GM12878 (cell line): ENCODE data around the gene PAX2. TPM values are rescaled to one million over a fixed set of nuclear protein-coding genes. Genes with fewer than 3 reads are reported as not detected.
A peak's percentile ranks its signal among the peaks of the same experiment; 100 is the strongest.

Source experiments
- ATAC-seq: fragments of 200-7000 bp; cut with Tn5 transposase; 3 replicates; pipeline ENCODE4 v1.9.1; 2020; ENCODE audit warnings: mild to moderate bottlenecking, moderate library complexity
- BruUV-seq: library from RNA; stranded (reverse); fragments of 400-500 nt; replicated peaks from 2 replicates; lab custom pipeline; 2021; lab: Mats Ljungman, UMichigan
- CTCF ChIA-PET: fragments of 300-600 bp; sonication (Branson Sonifier 250); formaldehyde crosslinking; extraction: SDS; loops from one replicate; lab custom pipeline; 2021; ENCODE audit warnings: inconsistent platforms; lab: Yijun Ruan, JAX
- POLR2A ChIA-PET: fragments of 350-600 bp; formaldehyde crosslinking; extraction: SDS; loops from one replicate; lab custom pipeline; 2021; ENCODE audit warnings: inconsistent platforms; lab: Charles Lee
- RAD21 ChIA-PET: fragments of 300-600 bp; sonication (Branson Sonifier 250); formaldehyde crosslinking; loops from one replicate; lab custom pipeline; 2023; ENCODE audit warnings: antibody characterized with exemption; ENCODE audit not compliant: unreplicated experiment; lab: Charles Lee
- SMC1A ChIA-PET: fragments of 300-600 bp; sonication (Branson Sonifier 250); formaldehyde crosslinking; loops from one replicate; lab custom pipeline; 2023; ENCODE audit not compliant: unreplicated experiment, uncharacterized antibody; lab: Charles Lee
- DNase-seq: peaks from one replicate; pipeline ENCODE4 v3.0.0-alpha.2; 2011; ENCODE audit warnings: low read depth, low spot score
- FAIRE-seq: peaks from 3 replicates; lab custom pipeline; 2011; peaks lifted over from hg19 to GRCh38; lab: Jason Lieb, UNC
- H2AFZ ChIP-seq: 2 replicates; pipeline ENCODE4 v1.6.0; 2011; ENCODE audit warnings: low read depth, low read length, control low read depth; ENCODE audit not compliant: control insufficient read depth
- H3K27ac ChIP-seq: 2 replicates; pipeline ENCODE4 v1.5.1; 2011; ENCODE audit warnings: control low read depth; ENCODE audit not compliant: control insufficient read depth, insufficient read depth
- H3K27me3 ChIP-seq, 2 experiments: replicated peaks in 1 of 2; 2 replicates each; pipeline versions ENCODE4 v1.6.0 to v1.6.1; 2011; ENCODE audit warnings: low read length in 1 of 2; ENCODE audit not compliant: control insufficient read depth in 2 of 2, insufficient read depth in 2 of 2
- H3K36me3 ChIP-seq, 2 experiments: 2 replicates each; pipeline ENCODE4 v1.5.1; 2011; ENCODE audit warnings: low read length in 1 of 2; ENCODE audit not compliant: control insufficient read depth in 2 of 2, insufficient read depth in 2 of 2
- H3K4me1 ChIP-seq: 2 replicates; pipeline ENCODE4 v1.6.1; 2011; ENCODE audit warnings: mild to moderate bottlenecking, low read length, moderate library complexity, mixed read lengths; ENCODE audit not compliant: control insufficient read depth, insufficient read depth
- H3K4me2 ChIP-seq: 2 replicates; pipeline ENCODE4 v1.6.0; 2011; ENCODE audit warnings: control low read depth; ENCODE audit not compliant: control insufficient read depth, insufficient read depth
- H3K4me3 ChIP-seq: fragments of 200-600 bp; sonication (generic); 2 replicates; pipeline ENCODE4 v1.5.1; 2016
- H3K79me2 ChIP-seq: 2 replicates; pipeline ENCODE4 v1.6.0; 2011; ENCODE audit warnings: low read length; ENCODE audit not compliant: control insufficient read depth, insufficient read depth
- H3K9ac ChIP-seq: 2 replicates; pipeline ENCODE4 v1.8.0; 2011; ENCODE audit warnings: low read length, control low read depth, mixed read lengths; ENCODE audit not compliant: control insufficient read depth, insufficient read depth
- H3K9me3 ChIP-seq: replicated peaks from 3 replicates; pipeline ENCODE4 v1.5.1; 2011; ENCODE audit warnings: mild to moderate bottlenecking, low read length; ENCODE audit not compliant: control insufficient read depth, insufficient read depth
- H4K20me1 ChIP-seq: 2 replicates; pipeline ENCODE4 v1.6.0; 2011; ENCODE audit not compliant: control insufficient read depth, insufficient read depth
- EGR1 ChIP-seq, 2 experiments: IDR thresholded peaks; 1 replicate in 1 of 2; 2 replicates in 1 of 2; pipeline ENCODE4 v1.6.1; 2011 to 2012; ENCODE audit warnings: low read depth in 2 of 2, low read length in 2 of 2, borderline replicate concordance in 1 of 2, mild to moderate bottlenecking in 1 of 2, moderate library complexity in 1 of 2
- IKZF1 ChIP-seq: fragments of 450-650 bp; conservative IDR thresholded peaks from 2 replicates; pipeline ENCODE4 v1.6.1; 2017; ENCODE audit warnings: antibody characterized with exemption, mild to moderate bottlenecking
- NBN ChIP-seq: fragments of 450-650 bp; IDR thresholded peaks from 2 replicates; pipeline ENCODE4 v1.6.1; 2016
- NFXL1 ChIP-seq: fragments of 450-650 bp; IDR thresholded peaks from 2 replicates; pipeline ENCODE4 v1.6.1; 2017; ENCODE audit warnings: antibody characterized with exemption, mild to moderate bottlenecking, borderline replicate concordance
- PML ChIP-seq: IDR thresholded peaks from 2 replicates; pipeline ENCODE4 v1.6.1; 2012; ENCODE audit warnings: low read length, inconsistent platforms
- SUZ12 ChIP-seq: fragments of 200-600 bp; sonication (generic); IDR thresholded peaks from one replicate; pipeline ENCODE4 v1.6.1; 2018; ENCODE audit warnings: antibody characterized with exemption, mild to moderate bottlenecking; ENCODE audit not compliant: unreplicated experiment
- WGBS: methylation state at CpG from one replicate; pipeline ENCODE4 v1.1.6; 2016; ENCODE audit warnings: low lambda C conversion rate; ENCODE audit not compliant: insufficient replicate concordance, insufficient coverage; ENCODE audit errors: missing lambda C conversion rate; 5-methylcytosine and 5-hydroxymethylcytosine counted together
- in situ Hi-C: fragments of 300-500 bp; cut with MboI; formaldehyde crosslinking; loops from 9 replicates; pipeline ENCODE4 v1.14.3; 2018; ENCODE audit warnings: mixed read lengths
- intact Hi-C: fragments of 100-400 bp; cut with micrococcal nuclease; formaldehyde crosslinking; loops from one replicate; pipeline ENCODE4 v1.14.2; 2022; ENCODE audit not compliant: unreplicated experiment
- polyA plus RNA-seq, 11 experiments: library from polyadenylated mRNA; depleted of rRNA in 4 of 11; unstranded in 6 of 11; stranded (reverse) in 5 of 11; fragments of >200 nt; fragmentation: Nextera tagmentation in 4 of 11; fragmentation: Illumina TruSeq in 1 of 11; extraction: Ambion mirVana in 4 of 11; extraction: Trizol in 1 of 11; gene quantifications; 1 replicate in 1 of 11; 2 replicates in 10 of 11; pipeline versions ENCODE4 v1.2.1 to v1.2.3, GENCODE V29; 2011 to 2016; ENCODE audit warnings: inconsistent platforms in 2 of 11, missing spikeins in 2 of 11, low read depth in 1 of 11
- total RNA-seq, 4 experiments: library from RNA; depleted of rRNA in 3 of 4; stranded (reverse); fragments of >200 nt in 3 of 4; fragmentation: Illumina TruSeq in 1 of 4; extraction: Trizol in 1 of 4; gene quantifications; 2 replicates each; pipeline versions ENCODE4 v1.2.1 to v1.2.3, GENCODE V29; 2013 to 2021
- TF ChIP-seq, protein P1 (sequence below): fragments of 450-650 bp; IDR thresholded peaks from 2 replicates; pipeline ENCODE4 v1.6.1; 2017; ENCODE audit warnings: low read depth, mild to moderate bottlenecking, moderate library complexity

The PAX2 gene
- total and polyA plus RNA-seq, 10 of the 15 experiments (the other 5 are each of a cell fraction or from before 2014, with no cell fraction given) = not detected

DNA sequence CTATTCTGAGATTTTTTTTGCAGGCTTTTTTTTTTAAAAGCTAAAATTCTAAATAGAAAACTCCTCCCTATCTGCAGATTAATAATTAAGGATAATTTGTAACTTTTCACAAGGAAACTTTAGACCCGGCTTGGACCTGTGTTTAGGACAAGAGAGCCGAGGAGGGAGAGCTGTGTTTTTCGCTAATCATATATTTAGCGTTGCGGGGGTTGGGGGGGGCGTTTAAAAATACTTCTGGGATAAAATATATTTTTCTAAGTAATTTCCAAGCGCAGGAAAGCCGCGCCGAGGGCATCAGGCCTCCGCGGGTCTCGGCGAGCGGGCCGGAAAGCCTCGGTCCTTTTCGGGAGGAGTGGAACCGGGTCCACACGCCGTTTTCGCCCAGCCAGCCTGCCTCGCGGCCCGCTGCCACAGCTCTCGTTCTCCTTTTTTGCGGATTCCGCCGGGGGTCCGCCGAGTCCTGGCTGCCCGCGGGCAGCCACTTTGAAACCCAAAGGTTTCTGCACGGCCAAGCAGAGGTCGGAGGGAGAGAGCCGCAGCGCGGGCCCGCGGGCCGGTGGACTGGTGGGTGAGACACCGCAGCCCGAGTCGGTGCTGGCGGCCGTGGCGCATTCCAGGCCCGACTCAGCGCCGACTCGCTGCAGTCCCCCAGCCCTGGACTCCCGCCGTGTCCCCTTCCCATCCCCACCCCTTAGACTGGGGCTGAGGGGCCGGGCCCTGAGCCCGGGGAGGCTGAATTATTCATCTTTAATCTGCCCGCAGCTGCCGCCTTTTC lies 2.3 kb downstream of the PAX2 start:
- WGBS = 4% methylated on average over 49 of the region's 57 CpGs
- Histone ChIP-seq H3K4me2 (no peak overlapping the region), H3K4me3 (no peak overlapping the region), H4K20me1 (no peaks in the 10 kb centered on the region), H3K27me3 (peaks cover 41 to 43% of the 10 kb centered on the region in 2 experiments), H3K36me3 (no peaks in the 10 kb centered on the region), H2AFZ (no peak overlapping the region), H3K9me3 (no peaks in the 10 kb centered on the region), H3K79me2 (no peaks in the 10 kb centered on the region), H3K9ac (no peak overlapping the region), H3K4me1 (no peaks in the 10 kb centered on the region), H3K27ac (no peak overlapping the region)
- TF ChIP-seq SUZ12 = peak; percentile 93
- TF ChIP-seq EGR1 (IDR thresholded peaks at IDR 0.05; ENCODE audit: borderline replicate concordance in 1 of 2, low read depth in 2 of 2, low read length in 2 of 2) = no peak
- no TSS peak for BruUV-seq
- in situ Hi-C loops (no loop called here), intact Hi-C loops (loop anchor here (10.0 kb wide), 1 partner anchor 127 kb away; no protein-coding TSS in a partner anchor)
- RAD21 ChIA-PET = no interaction called here
- no peak for DNase-seq
- ATAC-seq = no peak
- CTCF ChIA-PET = no interaction called here
- SMC1A ChIA-PET = no interaction called here
- POLR2A ChIA-PET = no interaction called here
- FAIRE-seq = no peak

DNA sequence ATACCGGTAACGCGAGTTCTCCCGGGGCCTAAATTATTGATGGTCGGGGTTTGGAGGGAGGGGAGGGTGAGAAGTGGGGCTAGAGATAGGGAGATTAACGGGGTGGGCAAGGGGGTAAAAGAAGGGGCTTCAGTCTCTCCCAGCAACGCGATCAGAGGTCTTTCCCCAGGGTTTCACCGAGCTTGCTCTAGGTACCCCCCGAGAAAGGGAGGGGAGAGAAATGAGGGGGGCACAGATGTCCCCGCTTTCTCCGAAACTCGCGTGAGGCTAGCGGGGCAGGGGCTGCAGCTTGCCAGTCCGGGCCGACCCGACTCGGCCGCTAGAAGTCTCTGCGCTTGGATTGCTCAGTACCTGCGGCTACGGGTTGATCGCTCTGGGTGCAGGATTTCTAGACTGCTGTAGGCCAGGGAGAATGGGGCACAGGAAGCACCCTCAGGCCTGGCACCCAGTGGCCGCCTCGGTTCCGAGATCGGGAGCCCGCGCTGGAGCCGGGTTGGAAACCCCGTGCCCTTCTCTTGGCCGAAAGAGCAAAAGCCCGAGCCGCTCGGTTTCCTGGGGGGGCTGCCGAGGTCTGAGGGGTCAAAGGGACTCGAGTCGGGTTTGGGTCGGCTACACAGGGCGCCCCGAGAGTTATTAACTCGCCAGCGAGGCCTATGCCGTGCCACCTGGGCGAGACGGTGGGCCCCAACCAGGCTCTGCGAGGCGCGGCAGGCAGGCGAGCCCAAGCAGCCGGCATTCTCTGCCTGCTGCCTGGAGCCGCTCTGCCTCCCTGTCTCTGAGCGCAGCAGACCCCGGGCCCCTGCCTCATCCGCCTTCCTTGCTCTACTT lies 3.1 kb downstream of the PAX2 start:
- H3K27ac ChIP-seq = no peak overlapping the region
- H3K36me3 ChIP-seq = no peaks in the 10 kb centered on the region
- no peak for DNase-seq
- BruUV-seq = no TSS peak
- intact Hi-C loops (loop anchor here (10.0 kb wide), 1 partner anchor 126 kb away; no protein-coding TSS in a partner anchor), in situ Hi-C loops (no loop called here)
- ChIA-PET CTCF (no interaction called here), POLR2A (no interaction called here), RAD21 (no interaction called here), SMC1A (no interaction called here)
- H3K27me3 ChIP-seq = peaks cover 40% of the 10 kb centered on the region in 2 experiments
- H3K79me2 ChIP-seq = no peaks in the 10 kb centered on the region
- H3K4me1 ChIP-seq = no peaks in the 10 kb centered on the region
- no peak overlapping the region for H3K9ac ChIP-seq
- WGBS = 5% methylated on average over 52 of the region's 56 CpGs
- TF ChIP-seq, protein P1, sequence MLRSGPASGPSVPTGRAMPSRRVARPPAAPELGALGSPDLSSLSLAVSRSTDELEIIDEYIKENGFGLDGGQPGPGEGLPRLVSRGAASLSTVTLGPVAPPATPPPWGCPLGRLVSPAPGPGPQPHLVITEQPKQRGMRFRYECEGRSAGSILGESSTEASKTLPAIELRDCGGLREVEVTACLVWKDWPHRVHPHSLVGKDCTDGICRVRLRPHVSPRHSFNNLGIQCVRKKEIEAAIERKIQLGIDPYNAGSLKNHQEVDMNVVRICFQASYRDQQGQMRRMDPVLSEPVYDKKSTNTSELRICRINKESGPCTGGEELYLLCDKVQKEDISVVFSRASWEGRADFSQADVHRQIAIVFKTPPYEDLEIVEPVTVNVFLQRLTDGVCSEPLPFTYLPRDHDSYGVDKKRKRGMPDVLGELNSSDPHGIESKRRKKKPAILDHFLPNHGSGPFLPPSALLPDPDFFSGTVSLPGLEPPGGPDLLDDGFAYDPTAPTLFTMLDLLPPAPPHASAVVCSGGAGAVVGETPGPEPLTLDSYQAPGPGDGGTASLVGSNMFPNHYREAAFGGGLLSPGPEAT = no peak
- no peak for TF ChIP-seq NFXL1
- TF ChIP-seq PML = no peak
- no peak for TF ChIP-seq NBN
- TF ChIP-seq IKZF1 = no peak
- H3K4me2 ChIP-seq = no peak overlapping the region
- H3K4me3 ChIP-seq = no peak overlapping the region
- H3K9me3 ChIP-seq = no peaks in the 10 kb centered on the region
- no peak for ATAC-seq
- no peak overlapping the region for H2AFZ ChIP-seq
- no peak for FAIRE-seq
- H4K20me1 ChIP-seq = no peaks in the 10 kb centered on the region
